SK-N-SH (cell line): ENCODE measurements around the gene BGN.

Experiments
- EP300 ChIP-seq, 2 experiments: IDR thresholded peaks; 2 replicates each; pipeline versions ENCODE4 v1.4.0 to v1.6.1; 2012; ENCODE audit warnings: borderline replicate concordance in 1 of 2, low read depth in 1 of 2, low read length in 1 of 2
- FOXM1 ChIP-seq: IDR thresholded peaks from 2 replicates; pipeline ENCODE4 v1.4.0; 2012; ENCODE audit warnings: low read depth, mild to moderate bottlenecking
- POLR2AphosphoS5 ChIP-seq: IDR thresholded peaks from 2 replicates; pipeline ENCODE4 v1.6.1; 2012; ENCODE audit warnings: low read depth, low read length
- TF ChIP-seq, protein P1 (sequence below): fragments of 200-600 bp; sonication (generic); IDR thresholded peaks from 2 replicates; pipeline ENCODE4 v1.6.1; 2017; ENCODE audit warnings: antibody characterized with exemption, mild to moderate bottlenecking, moderate library complexity

DNA sequence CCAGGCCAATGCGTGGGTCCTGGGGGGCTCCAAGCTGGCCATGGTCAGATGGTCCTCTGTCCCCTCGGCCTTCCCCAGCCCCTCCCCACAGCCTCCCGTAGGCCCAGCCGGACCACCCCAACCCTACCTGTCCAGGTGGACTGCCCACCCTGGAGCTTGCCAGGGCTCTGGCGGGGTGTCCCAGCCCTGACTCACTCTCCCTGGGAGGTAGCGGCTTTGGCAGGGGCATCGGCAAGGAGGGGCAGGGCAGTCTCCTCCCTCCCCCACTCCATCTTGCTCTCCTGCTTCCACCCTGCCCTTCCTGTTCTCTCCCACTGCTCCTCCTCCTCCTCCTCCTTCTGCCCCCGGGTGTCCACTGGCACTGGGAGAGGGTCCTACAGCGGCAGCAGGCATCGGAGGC, 7.4 kb downstream of the BGN start:
- no peak for TF ChIP-seq POLR2AphosphoS5
- no peak for TF ChIP-seq EP300 (IDR thresholded peaks at IDR 0.05; ENCODE audit: borderline replicate concordance in 1 of 2, low read depth in 1 of 2, low read length in 1 of 2)
- TF ChIP-seq, protein P1, sequence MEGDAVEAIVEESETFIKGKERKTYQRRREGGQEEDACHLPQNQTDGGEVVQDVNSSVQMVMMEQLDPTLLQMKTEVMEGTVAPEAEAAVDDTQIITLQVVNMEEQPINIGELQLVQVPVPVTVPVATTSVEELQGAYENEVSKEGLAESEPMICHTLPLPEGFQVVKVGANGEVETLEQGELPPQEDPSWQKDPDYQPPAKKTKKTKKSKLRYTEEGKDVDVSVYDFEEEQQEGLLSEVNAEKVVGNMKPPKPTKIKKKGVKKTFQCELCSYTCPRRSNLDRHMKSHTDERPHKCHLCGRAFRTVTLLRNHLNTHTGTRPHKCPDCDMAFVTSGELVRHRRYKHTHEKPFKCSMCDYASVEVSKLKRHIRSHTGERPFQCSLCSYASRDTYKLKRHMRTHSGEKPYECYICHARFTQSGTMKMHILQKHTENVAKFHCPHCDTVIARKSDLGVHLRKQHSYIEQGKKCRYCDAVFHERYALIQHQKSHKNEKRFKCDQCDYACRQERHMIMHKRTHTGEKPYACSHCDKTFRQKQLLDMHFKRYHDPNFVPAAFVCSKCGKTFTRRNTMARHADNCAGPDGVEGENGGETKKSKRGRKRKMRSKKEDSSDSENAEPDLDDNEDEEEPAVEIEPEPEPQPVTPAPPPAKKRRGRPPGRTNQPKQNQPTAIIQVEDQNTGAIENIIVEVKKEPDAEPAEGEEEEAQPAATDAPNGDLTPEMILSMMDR = no peak
- no peak for TF ChIP-seq FOXM1
